Activated naive CD4-positive, alpha-beta T cell treated with anti-CD3 and anti-CD28 coated beads for 36 hours (primary cell): Measurements from ENCODE around the gene COL4A4. TPM values are rescaled to one million over a fixed set of nuclear protein-coding genes. Genes with fewer than 3 reads are reported as not detected.
"Not testable (repeated sequence)": the region's sequence is repeated elsewhere in the genome, so short reads cannot be mapped to it uniquely, and the experiment has no call there.

Experiments used
- CTCF ChIA-PET: fragments of 350-600 bp; sonication (Branson Sonifier 250); formaldehyde crosslinking; loops from one replicate; lab custom pipeline; 2021; ENCODE audit warnings: antibody characterized with exemption; lab: Charles Lee
- DNase-seq: peaks from one replicate; pipeline ENCODE4 v3.0.0-alpha.2; 2020
- H3K27ac Mint-ChIP-seq: one replicate; pipeline ENCODE4 v1.8.0; 2021; ENCODE audit warnings: mild to moderate bottlenecking, mixed read lengths
- H3K27me3 Mint-ChIP-seq: one replicate; pipeline ENCODE4 v1.8.0; 2021; ENCODE audit warnings: low read depth, mixed read lengths
- H3K36me3 Mint-ChIP-seq: one replicate; pipeline ENCODE4 v1.8.0; 2021; ENCODE audit warnings: low read depth, mixed read lengths
- H3K4me1 Mint-ChIP-seq: one replicate; pipeline ENCODE4 v1.8.0; 2021; ENCODE audit warnings: low read depth, mixed read lengths
- H3K4me3 Mint-ChIP-seq: one replicate; pipeline ENCODE4 v1.8.0; 2021; ENCODE audit warnings: mild to moderate bottlenecking, moderate library complexity, mixed read lengths
- H3K9me3 Mint-ChIP-seq: one replicate; pipeline ENCODE4 v1.8.0; 2021; ENCODE audit warnings: mixed read lengths
- intact Hi-C: fragments of 100-400 bp; cut with micrococcal nuclease; formaldehyde crosslinking; loops from one replicate; pipeline ENCODE4 v1.15.1; 2023
- total RNA-seq, 2 experiments: library from RNA; stranded (reverse); gene quantifications; one replicate each; pipeline ENCODE4 v1.2.3, GENCODE V29; 2021

Gene COL4A4
- total RNA-seq, 2 experiments from 2014 or later, result not detected

DNA sequence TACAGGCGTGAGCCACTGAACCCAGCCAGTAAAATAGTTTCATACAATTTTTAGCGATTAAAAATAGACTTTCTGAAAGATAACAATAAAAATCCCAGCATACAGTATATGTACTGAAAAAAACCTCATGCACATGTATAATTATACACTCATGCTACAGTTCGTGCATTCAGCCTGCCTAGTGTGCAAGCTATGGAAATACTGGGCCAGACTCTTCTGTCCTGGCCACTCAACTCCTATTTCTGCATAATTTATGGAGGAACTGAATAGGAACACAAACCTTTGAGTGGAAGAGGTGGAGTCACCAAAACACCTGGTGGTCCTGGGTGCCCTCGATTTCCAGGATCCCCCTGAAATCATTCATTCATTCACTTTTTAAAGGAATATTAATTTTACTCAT is 64.7 kb downstream of the COL4A4 start:
- Mint-ChIP-seq H3K4me1 (no peaks in the 10 kb centered on the region), H3K27me3 (peaks cover under 1% of the 10 kb centered on the region), H3K9me3 (no peaks in the 10 kb centered on the region), H3K27ac (no peak overlapping the region), H3K36me3 (no peaks in the 10 kb centered on the region), H3K4me3 (no peak overlapping the region)
- intact Hi-C loops, result no loop called here
- CTCF ChIA-PET, result no interaction called here
- no peak for DNase-seq

DNA sequence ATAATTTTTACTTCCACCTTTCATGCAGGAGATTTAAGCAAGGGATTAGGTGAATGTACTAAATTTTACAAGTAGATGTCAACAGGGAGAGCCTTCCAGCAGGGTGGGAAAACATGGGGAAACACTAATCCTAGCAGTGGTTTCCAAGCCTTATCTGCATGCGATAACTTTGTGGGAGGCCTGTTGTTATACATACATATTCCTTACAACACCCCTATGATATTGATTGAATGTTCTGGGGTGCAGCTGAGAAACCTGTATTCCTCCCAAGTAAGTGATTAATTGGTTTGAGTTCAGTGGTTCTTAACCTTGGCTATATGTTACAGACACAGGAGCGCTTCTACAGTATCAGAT is 65.9 kb downstream of the COL4A4 start:
- no peak overlapping the region for H3K27ac Mint-ChIP-seq

DNA sequence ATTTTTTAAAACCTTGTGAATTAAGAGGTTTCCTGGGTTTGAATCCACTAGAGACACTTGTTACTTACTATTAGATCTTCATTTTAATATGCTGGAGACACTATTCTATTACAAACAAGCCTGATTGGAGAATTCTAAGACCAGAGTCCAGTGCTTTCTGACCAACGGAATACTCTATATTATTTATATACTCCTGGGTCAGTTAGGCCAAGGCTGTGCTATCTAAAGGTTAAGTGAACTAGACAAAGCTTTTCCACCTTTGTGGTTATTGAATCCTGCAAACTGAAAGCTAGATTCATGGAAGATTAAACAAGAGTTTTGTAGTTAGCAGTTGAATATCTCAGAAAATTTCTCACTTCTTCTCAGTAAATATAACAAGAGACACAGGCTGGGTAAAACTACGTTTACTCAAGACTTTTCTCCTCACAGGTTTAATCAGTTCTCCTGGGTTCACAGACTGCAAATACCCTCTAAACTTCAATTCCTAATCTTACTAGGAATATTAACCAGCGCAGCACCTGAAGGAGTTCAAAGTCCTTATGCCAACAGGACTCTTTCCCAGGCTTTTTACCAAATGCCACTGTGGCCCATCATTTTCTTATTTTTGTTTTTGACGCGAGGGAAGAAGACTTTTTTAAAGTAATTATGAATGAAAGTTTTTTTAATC is 66.4 kb downstream of the COL4A4 start:
- CTCF ChIA-PET, result no interaction called here
- intact Hi-C loops, result no loop called here
- Mint-ChIP-seq H3K4me3 (no peak overlapping the region), H3K36me3 (no peaks in the 10 kb centered on the region), H3K27ac (no peak overlapping the region), H3K4me1 (no peaks in the 10 kb centered on the region), H3K9me3 (no peaks in the 10 kb centered on the region), H3K27me3 (peaks cover 2% of the 10 kb centered on the region)
- no peak for DNase-seq

More for the DNA sequence above, 65.9 kb downstream of the COL4A4 start:
- Mint-ChIP-seq H3K36me3 (no peaks in the 10 kb centered on the region), H3K4me3 (no peak overlapping the region), H3K9me3 (no peaks in the 10 kb centered on the region), H3K27me3 (peaks cover 2% of the 10 kb centered on the region), H3K4me1 (no peaks in the 10 kb centered on the region)
- no peak for DNase-seq
- intact Hi-C loops, result no loop called here
- CTCF ChIA-PET, result no interaction called here

DNA sequence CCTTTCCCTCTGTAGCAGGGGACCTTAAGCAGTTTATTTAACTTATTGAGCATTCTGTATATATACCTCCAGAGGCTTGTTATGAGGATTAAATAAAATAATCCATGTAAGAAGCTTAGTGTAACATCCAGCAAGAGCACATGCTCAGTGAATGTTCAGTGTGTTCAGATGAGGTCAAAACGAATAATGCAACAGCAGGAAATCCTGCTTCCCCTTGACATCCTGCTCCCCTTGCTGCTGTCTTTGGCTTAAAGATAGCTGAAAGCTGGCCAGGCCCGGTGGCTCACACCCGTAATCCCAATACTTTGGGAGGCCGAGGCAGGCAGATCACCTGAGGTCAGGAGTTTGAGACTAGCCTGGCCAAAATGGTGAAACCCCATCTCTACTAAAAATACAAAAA is 68.7 kb downstream of the COL4A4 start:
- no peaks in the 10 kb centered on the region for H3K9me3 Mint-ChIP-seq
- no peaks in the 10 kb centered on the region for H3K36me3 Mint-ChIP-seq
- no peaks in the 10 kb centered on the region for H3K4me1 Mint-ChIP-seq
- DNase-seq, result no peak
- no peak overlapping the region for H3K4me3 Mint-ChIP-seq
- peaks cover 2% of the 10 kb centered on the region for H3K27me3 Mint-ChIP-seq
- no peak overlapping the region for H3K27ac Mint-ChIP-seq
- intact Hi-C loops, result no loop called here
- CTCF ChIA-PET, result no interaction called here

DNA sequence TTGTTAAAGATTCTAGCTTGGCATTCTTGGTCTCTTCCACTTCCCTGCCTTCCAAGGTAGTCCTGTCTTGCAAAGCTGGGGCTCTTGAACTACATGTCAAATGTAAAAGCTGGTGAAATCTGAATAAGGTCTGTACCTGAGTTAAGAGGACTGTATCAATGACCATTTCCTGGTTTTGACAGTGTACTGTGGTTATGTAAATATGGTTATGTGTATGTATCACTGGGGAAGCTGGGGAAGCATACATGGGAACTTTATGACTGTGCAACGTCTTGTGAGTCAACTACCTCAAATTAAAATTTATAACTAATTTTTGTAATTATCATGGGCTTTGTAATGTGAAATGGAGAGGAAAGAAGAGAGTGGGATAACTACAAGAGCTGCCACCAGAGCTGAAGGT is 81.7 kb downstream of the COL4A4 start:
- no peak for DNase-seq
- no peaks in the 10 kb centered on the region for H3K4me1 Mint-ChIP-seq
- H3K27me3 Mint-ChIP-seq, result peaks cover 6% of the 10 kb centered on the region
- intact Hi-C loops, result no loop called here
- no peak overlapping the region for H3K4me3 Mint-ChIP-seq
- no peak overlapping the region for H3K27ac Mint-ChIP-seq
- CTCF ChIA-PET, result no interaction called here
- no peaks in the 10 kb centered on the region for H3K9me3 Mint-ChIP-seq
- H3K36me3 Mint-ChIP-seq, result no peaks in the 10 kb centered on the region

DNA sequence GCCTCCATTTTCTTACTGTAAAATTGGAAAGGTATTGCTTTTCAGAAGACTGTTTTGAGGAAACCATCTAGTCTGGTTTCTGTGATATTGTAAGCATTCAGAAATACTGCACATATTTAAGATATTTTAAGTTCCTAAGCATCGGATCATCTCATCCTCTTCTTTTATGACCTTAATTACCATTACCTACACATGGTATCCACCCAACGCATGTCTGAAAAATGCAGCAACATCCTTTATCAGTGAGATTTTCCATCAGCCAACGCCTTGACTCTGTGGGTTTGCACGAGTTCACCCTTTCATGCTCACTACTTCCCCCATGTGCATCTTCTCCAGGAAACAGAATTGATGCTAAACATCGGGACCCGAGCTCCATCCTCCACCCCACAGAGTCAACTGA is 84.3 kb downstream of the COL4A4 start:
- Mint-ChIP-seq H3K27me3 (peaks cover 4% of the 10 kb centered on the region), H3K9me3 (no peaks in the 10 kb centered on the region), H3K36me3 (no peaks in the 10 kb centered on the region), H3K4me1 (no peaks in the 10 kb centered on the region), H3K27ac (no peak overlapping the region), H3K4me3 (no peak overlapping the region)
- intact Hi-C loops, result no loop called here
- CTCF ChIA-PET, result interaction anchor here (0.5 kb wide), 1 partner anchor 120 kb away, joined by 3 read pairs; no protein-coding TSS in a partner anchor
- DNase-seq, result no peak

DNA sequence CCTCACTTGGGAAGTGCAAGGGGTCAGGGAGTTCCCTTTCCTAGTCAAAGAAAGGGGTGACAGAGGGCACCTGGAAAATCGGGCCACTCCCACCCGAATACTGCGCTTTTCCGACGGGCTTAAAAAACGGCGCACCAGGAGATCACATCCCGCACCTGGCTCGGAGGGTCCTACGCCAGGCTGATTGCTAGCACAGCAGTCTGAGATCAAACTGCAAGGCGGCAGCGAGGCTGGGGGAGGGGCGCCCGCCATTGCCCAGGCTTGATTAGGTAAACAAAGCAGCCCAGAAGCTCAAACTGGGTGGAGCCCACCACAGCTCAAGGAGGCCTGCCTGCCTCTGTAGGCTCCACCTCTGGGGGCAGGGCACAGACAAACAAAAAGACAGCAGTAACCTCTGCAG is 98.9 kb downstream of the COL4A4 start:
- peaks cover 22% of the 10 kb centered on the region for H3K27me3 Mint-ChIP-seq
- H3K9me3 Mint-ChIP-seq, H3K36me3 Mint-ChIP-seq, CTCF ChIA-PET, DNase-seq, H3K4me1 Mint-ChIP-seq, intact Hi-C loops, H3K4me3 Mint-ChIP-seq, H3K27ac Mint-ChIP-seq: not testable (repeated sequence)

DNA sequence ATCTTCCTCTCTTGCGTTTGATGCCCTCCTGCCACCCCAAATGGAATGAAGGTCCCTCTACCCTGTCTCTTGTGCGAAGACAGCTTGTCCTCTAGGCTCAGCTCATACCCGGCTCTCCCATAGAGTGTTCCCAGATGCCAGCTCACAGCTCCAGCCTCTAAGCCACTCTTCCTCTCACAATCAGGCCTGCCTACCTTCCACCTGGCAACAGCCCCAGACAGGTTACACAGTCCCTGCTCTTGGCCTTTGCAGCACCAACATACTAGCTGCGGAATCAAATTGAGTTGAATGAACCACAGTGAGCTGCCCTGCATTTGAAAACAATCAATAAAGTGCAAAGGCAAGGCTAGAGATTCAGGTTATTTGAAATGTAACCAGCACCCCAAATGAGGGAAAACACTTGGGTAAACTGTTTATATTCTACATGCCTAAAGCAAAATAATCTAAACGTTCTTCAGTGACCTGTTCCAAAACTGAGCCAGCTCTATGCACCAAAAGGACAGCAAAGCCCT is 105.1 kb downstream of the COL4A4 start:
- H3K27ac Mint-ChIP-seq, result no peak overlapping the region
- H3K4me1 Mint-ChIP-seq, result no peaks in the 10 kb centered on the region
- CTCF ChIA-PET, result no interaction called here
- intact Hi-C loops, result no loop called here
- peaks cover 21% of the 10 kb centered on the region for H3K27me3 Mint-ChIP-seq
- DNase-seq, result no peak
- H3K4me3 Mint-ChIP-seq, result no peak overlapping the region
- no peaks in the 10 kb centered on the region for H3K9me3 Mint-ChIP-seq
- H3K36me3 Mint-ChIP-seq, result no peaks in the 10 kb centered on the region

DNA sequence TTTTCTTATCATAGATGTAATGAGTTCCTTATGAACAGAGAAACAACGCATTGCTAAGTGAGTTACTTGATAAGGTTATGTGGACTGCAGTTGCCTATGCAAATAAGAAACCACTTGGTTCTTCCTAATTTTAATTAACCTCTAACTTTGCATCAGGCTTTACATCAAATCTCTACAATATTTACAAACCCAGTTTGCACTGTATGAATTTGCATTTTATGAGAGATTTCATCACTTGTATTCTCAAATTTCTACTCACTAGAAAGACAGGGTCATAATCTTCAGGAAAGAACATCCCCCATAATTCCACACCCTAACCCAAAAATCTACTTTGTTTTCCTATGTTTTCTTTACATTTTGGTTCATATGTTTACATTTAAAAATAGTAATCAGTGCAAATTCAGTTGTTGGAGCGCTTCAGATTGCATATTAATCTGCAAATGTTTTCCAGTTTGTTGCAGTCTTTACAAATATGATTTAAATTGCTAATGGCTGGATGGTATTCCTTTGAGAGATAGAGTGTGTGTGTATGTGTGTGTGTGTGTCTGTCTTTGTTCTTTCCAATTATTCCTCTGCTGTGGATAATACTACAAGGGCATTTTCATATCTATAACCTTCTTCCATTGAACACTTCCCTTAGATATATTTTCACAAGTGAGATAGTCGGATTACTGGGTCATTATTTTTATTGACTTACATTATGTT is 106.1 kb downstream of the COL4A4 start:
- no peak overlapping the region for H3K4me3 Mint-ChIP-seq
- DNase-seq, result no peak
- CTCF ChIA-PET, result no interaction called here
- intact Hi-C loops, result no loop called here
- no peaks in the 10 kb centered on the region for H3K36me3 Mint-ChIP-seq
- H3K9me3 Mint-ChIP-seq, result no peaks in the 10 kb centered on the region
- H3K27me3 Mint-ChIP-seq, result peaks cover 21% of the 10 kb centered on the region
- H3K27ac Mint-ChIP-seq, result no peak overlapping the region
- no peaks in the 10 kb centered on the region for H3K4me1 Mint-ChIP-seq

DNA sequence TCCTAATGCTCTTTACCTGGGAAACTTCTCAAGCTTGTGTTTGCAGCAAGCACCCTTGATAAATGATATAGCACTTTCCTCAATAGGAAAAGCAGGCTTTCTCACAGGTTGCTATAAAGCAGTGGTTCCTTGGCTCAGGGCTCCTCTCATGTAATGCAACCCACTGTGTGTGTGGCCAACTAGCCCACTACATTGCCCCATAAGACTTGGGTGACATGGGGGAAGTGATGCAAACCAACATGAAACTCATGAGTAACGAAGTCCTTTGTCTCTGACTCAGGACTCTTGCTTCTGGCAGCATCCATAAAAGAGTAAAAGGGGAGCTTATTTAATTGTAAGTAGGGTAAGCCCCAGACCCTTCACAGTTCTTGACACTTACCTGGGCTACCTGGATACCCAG is 106.9 kb downstream of the COL4A4 start:
- Mint-ChIP-seq H3K4me1 (no peaks in the 10 kb centered on the region), H3K9me3 (no peaks in the 10 kb centered on the region), H3K4me3 (no peak overlapping the region), H3K36me3 (no peaks in the 10 kb centered on the region), H3K27ac (no peak overlapping the region), H3K27me3 (peaks cover 23% of the 10 kb centered on the region)
- intact Hi-C loops, result no loop called here
- DNase-seq, result no peak
- CTCF ChIA-PET, result no interaction called here

DNA sequence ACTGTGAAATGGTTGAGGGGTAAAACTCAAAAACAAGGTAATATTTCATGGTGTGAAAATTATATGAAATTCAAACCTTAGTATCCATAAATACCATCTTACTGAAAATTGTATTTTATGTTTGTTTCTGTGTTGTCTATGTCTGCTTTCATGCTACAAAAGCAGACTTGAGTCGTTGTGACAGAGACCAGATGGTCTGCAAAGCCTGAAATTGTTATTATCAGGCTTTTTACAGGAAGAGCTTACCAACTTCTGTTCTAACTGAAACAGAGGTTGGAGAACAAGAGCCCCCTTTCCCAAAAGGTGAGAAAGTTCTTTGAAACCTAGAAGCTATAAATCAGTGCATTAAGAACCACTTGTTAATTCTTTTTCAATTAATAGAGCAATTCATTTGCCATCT is 110.0 kb downstream of the COL4A4 start:
- intact Hi-C loops, result no loop called here
- no peaks in the 10 kb centered on the region for H3K4me1 Mint-ChIP-seq
- H3K27ac Mint-ChIP-seq, result no peak overlapping the region
- no peak overlapping the region for H3K4me3 Mint-ChIP-seq
- CTCF ChIA-PET, result no interaction called here
- H3K9me3 Mint-ChIP-seq, result no peaks in the 10 kb centered on the region
- peaks cover 8% of the 10 kb centered on the region for H3K27me3 Mint-ChIP-seq
- H3K36me3 Mint-ChIP-seq, result no peaks in the 10 kb centered on the region
- no peak for DNase-seq

DNA sequence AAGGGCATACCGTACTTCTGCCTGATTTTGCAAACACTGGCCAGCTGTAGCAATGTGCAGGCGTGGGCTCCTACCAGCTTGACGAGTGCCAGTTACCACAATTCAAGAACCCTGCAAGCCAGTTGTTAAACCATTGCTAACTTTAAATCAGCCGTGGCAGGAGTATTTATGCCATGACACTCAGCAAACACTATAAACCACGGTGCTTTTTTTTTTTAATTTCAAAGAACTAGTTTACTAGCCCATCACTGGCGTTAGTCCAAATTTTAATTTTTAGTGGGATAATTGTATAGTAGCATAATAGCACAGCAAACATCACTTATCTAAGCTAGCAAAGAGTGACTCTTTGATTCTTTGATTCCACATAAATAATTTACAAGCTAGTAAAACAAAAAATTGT is 111.1 kb downstream of the COL4A4 start:
- no peak for DNase-seq
- CTCF ChIA-PET, result interaction anchor here (0.6 to 0.7 kb wide), 2 partner anchors 559 to 1387 kb away, joined by 3 to 5 read pairs; no protein-coding TSS in a partner anchor
- Mint-ChIP-seq H3K27ac (no peak overlapping the region), H3K36me3 (no peaks in the 10 kb centered on the region), H3K27me3 (peaks cover 4% of the 10 kb centered on the region), H3K4me1 (no peaks in the 10 kb centered on the region), H3K9me3 (no peaks in the 10 kb centered on the region), H3K4me3 (no peak overlapping the region)
- intact Hi-C loops, result no loop called here

DNA sequence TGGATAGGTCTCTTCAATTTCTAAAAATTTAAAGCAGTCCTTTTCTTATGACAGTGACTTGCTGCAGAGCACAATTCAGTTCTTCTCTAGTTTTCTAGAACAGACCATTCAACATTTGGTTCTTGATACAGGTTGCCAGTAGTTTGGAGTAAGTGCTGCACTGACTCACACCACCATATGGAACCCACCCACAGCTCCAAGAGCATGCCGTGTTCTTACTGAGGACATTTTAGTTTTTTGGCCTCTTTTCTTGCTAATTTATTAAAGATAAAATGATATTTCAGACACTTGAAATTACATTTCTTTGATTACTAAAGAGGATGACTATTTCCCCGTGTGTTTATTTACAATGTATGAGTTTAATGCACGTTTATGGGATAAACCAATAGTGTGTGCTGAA is 120.0 kb downstream of the COL4A4 start:
- H3K4me3 Mint-ChIP-seq, result no peak overlapping the region
- peaks cover 8% of the 10 kb centered on the region for H3K27me3 Mint-ChIP-seq
- no peaks in the 10 kb centered on the region for H3K36me3 Mint-ChIP-seq
- CTCF ChIA-PET, result no interaction called here
- H3K9me3 Mint-ChIP-seq, result no peaks in the 10 kb centered on the region
- H3K4me1 Mint-ChIP-seq, result no peaks in the 10 kb centered on the region
- H3K27ac Mint-ChIP-seq, result no peak overlapping the region
- intact Hi-C loops, result no loop called here
- DNase-seq, result no peak
